ENCODE measurements around the gene VWA7. TPM values are rescaled to one million over a fixed set of nuclear protein-coding genes. Genes with fewer than 3 reads are reported as not detected.

Gene VWA7
- total and polyA plus RNA-seq, 12 donors = 0.17 to 8.1 (median 0.68) TPM

DNA sequence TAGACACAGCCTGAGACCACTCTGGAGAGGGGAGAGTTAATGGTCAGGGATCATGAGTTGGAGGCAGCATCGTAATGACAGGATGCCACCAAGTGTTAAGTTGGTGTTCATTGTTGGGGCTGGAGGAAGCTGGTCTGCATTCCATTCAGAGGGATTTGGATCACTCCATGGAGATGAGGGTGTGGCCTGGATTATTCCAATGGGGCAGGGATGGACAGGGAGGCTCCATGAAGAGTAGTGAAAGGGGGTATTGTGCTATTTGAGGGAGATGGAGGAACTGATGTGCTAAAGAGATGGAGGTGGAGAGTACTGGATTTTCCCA is 13.5 kb downstream of the VWA7 start:
- H3K27ac ChIP-seq = peak overlapping the region in 1 of 5 donors; percentile 1
- WGBS, 4 donors = 33 to 73% (median 44%) methylated on average over 1 of the region's 1 CpG
- intact Hi-C loops (cut with DNase I) = no loop called here

DNA sequence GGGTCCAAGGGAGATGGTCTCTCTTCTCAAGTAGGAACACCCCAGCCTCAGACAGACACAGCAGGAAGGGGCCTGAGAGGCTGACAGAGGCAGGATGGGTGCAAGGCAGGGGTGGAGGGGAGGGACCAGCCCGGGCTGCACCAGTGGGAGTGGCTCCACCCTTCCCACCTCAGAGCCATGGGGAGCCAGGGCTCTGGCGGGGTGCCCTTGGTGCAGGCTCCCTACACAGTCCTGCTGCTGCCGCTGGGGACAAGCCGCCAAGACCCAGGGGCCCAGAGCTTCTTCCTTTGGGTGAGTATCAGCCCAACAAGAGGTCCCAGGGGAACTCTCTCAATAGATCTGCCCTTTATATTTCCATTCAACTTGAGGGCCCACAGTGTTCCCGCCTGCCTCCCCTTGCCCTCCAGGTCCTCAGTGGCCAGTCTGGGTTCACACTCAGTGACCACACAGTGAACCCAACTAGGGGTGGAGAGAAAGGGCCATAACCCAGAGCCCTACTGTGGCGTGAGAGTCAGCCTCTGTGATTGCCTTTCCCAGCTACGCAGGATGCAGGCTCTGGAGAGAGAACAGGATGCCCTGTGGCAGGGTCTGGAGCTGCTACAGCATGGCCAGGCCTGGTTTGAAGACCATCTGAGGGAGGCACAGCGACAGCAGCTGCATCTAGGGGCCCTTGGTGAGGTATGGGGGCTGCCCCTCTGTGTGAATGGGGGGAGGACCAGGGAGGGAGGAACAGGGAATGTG is 14.1 kb downstream of the VWA7 start:
- intact Hi-C loops (cut with DNase I) = no loop called here
- H3K4me1 ChIP-seq (replicated peaks in 1 of 2) = no peaks in the 10 kb centered on the region

More for the DNA sequence above, 13.5 kb downstream of the VWA7 start:
- H3K27me3 ChIP-seq = no peaks in the 10 kb centered on the region
- H3K4me3 ChIP-seq = no peak overlapping the region
- no peak for DNase-seq
- TF ChIP-seq, protein P1, sequence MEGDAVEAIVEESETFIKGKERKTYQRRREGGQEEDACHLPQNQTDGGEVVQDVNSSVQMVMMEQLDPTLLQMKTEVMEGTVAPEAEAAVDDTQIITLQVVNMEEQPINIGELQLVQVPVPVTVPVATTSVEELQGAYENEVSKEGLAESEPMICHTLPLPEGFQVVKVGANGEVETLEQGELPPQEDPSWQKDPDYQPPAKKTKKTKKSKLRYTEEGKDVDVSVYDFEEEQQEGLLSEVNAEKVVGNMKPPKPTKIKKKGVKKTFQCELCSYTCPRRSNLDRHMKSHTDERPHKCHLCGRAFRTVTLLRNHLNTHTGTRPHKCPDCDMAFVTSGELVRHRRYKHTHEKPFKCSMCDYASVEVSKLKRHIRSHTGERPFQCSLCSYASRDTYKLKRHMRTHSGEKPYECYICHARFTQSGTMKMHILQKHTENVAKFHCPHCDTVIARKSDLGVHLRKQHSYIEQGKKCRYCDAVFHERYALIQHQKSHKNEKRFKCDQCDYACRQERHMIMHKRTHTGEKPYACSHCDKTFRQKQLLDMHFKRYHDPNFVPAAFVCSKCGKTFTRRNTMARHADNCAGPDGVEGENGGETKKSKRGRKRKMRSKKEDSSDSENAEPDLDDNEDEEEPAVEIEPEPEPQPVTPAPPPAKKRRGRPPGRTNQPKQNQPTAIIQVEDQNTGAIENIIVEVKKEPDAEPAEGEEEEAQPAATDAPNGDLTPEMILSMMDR (IDR thresholded peaks at IDR 0.05) = no peak
- no peak for TF ChIP-seq POLR2A (IDR thresholded peaks at IDR 0.05)
- no peaks in the 10 kb centered on the region for H3K36me3 ChIP-seq (replicated peaks in 1 of 2)
- H3K4me1 ChIP-seq (replicated peaks in 1 of 2) = no peaks in the 10 kb centered on the region
- no peaks in the 10 kb centered on the region for H3K9me3 ChIP-seq (replicated peaks in 1 of 3)

DNA sequence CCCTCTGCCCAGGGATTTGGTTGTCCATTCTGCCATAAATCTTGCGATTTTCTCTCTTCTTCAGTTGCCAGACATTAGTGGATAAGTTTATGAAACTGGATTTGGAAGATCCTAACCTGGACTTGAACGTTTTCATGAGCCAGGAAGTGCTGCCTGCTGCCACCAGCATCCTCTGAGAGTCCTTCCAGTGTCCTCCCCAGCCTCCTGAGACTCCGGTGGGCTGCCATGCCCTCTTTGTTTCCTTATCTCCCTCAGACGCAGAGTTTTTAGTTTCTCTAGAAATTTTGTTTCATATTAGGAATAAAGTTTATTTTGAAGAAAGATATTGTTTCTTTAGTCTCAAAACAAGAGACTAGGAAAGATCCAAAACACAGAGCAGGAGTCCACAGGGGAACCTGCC is 14.8 kb downstream of the VWA7 start, which contains the start of gene SAPCD1:
TSS of gene SAPCD1 (plus strand) at position 301 of the 400 bp plus-strand sequence. CDS start 399 bp downstream, outside the sequence.
- H3K27me3 ChIP-seq = no peaks in the 10 kb centered on the region
- H3K27ac ChIP-seq = peak within 1 kb of the TSS in 1 of 5 donors; percentile 1
- H3K4me1 ChIP-seq (replicated peaks in 1 of 2) = no peaks in the 10 kb centered on the region
- WGBS, 4 donors = 80 to 92% (median 84%) methylated on average over 4 of the region's 4 CpGs
- no peak for DNase-seq
- H3K9me3 ChIP-seq (replicated peaks in 1 of 3) = no peaks in the 10 kb centered on the region
- no peak within 1 kb of the TSS for H3K4me3 ChIP-seq
- H3K36me3 ChIP-seq (replicated peaks in 1 of 2) = no peaks in the 10 kb centered on the region
- intact Hi-C loops (cut with DNase I) = no loop called here
- TF ChIP-seq, protein P1 (IDR thresholded peaks at IDR 0.05) = no peak
- TF ChIP-seq POLR2A (IDR thresholded peaks at IDR 0.05) = no peak

More for the DNA sequence above, 14.1 kb downstream of the VWA7 start:
- DNase-seq = no peak
- Histone ChIP-seq H3K4me3 (no peak overlapping the region), H3K36me3 (replicated peaks in 1 of 2) (no peaks in the 10 kb centered on the region), H3K27ac (peak overlapping the region in 1 of 5 donors; percentile 1), H3K27me3 (no peaks in the 10 kb centered on the region), H3K9me3 (replicated peaks in 1 of 3) (no peaks in the 10 kb centered on the region)
- TF ChIP-seq POLR2A (IDR thresholded peaks at IDR 0.05) = no peak
- TF ChIP-seq, protein P1 (IDR thresholded peaks at IDR 0.05) = no peak
- WGBS, 4 donors = 69 to 85% (median 77%) methylated on average over 2 to 8 of the region's 8 CpGs

DNA sequence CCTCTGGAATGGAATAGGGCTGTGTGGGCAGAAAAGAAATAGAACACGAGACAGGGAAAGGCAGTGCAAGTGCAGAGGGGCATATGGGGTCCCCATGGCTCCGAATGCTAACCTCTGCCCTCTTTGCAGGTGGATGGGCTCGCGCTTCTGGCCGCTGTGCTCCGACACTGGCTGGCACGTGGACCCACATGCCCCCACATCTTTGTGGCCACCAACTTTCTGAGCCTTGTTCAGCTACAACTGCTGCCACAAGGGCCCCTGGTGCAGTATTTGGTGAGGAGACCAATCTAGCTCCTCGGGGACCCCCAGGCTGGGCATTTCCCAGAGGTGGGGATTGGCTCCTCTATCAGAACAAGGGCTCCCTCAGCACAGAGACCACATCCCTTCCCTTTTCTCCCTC is 15.8 kb downstream of the VWA7 start:
- intact Hi-C loops (cut with DNase I) = no loop called here
- Histone ChIP-seq H3K27me3 (no peaks in the 10 kb centered on the region), H3K36me3 (replicated peaks in 1 of 2) (no peaks in the 10 kb centered on the region), H3K27ac (no peak overlapping the region), H3K4me1 (replicated peaks in 1 of 2) (no peaks in the 10 kb centered on the region), H3K9me3 (replicated peaks in 1 of 3) (no peaks in the 10 kb centered on the region), H3K4me3 (no peak overlapping the region)
- TF ChIP-seq, protein P1 (IDR thresholded peaks at IDR 0.05) = no peak
- no peak for TF ChIP-seq POLR2A (IDR thresholded peaks at IDR 0.05)
- no peak for DNase-seq
- WGBS, 4 donors = 94 to 98% (median 96%) methylated on average over 4 to 8 of the region's 8 CpGs
